NOMO-1 treated with dmso at 0.1 percent for 144 hours (cell line): Measurements from ENCODE around the gene NAA80.

Experiments
- DNase-seq: peaks from one replicate; lab custom pipeline; 2025; ENCODE audit not compliant: unreplicated experiment; lab: John Stamatoyannopoulos, UW

Gene NAA80

DNA sequence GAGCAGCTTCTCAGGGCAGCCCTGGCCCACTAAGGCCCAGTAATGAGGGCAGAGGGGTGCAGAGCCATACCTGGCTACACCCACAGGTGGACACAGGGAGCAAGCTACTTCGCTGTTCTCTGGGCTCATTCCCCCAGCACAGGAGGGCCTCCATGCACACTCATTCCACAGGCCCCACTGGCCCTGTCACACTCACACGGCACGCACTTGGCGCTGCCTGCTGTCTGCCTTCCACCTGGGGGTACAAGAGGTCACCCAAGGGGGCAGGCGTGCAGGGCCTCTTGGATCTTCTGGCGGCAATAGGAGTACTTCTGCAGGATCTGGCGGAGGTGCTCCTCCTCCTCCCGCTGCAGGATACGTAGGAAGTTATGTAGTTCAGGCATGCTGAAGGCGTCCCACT lies 31.1 kb upstream of the NAA80 start:
- DNase-seq: no peak

DNA sequence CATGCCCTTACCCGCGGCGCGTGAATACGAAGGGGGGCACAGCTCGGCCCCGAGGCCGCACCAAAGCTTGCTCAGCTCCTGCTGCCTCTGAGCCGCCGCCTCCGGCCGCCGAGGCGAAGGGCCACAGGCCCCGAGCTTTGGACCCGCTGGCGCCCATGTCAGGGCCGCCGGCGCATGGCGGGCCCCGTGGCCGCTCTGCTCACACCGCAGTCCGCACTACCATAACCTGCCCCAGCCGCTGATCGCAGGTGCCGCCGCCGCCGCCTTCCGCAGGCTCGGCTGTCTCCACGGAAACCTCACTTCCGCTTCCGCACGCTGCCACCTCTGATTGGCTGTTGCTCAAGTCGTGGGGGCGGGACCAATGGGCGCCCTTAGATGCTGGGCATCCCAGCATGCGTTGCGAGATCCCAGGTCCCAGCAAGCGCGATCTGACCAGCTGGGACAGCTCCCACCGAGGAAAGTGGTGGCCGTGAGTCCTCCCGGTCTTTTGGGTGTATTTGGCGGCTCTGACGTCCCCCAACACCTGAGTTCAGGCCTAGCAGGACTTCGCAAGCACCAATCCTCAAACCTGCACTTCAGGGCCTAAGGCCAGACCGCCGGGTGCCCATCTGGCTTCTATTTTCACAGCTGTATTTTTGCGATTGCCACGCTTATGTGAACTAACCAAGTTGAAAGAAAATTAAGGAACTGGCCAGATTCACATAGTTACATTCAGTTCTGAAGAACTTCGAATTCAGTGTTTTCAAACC lies 28.9 kb upstream of the NAA80 start, which contains the start of gene TUSC2:
TSS of gene TUSC2 (minus strand) at position 281 of the 749 bp plus-strand sequence. CDS start at position 157, 124 bp downstream.
- peak; percentile 92 for DNase-seq

DNA sequence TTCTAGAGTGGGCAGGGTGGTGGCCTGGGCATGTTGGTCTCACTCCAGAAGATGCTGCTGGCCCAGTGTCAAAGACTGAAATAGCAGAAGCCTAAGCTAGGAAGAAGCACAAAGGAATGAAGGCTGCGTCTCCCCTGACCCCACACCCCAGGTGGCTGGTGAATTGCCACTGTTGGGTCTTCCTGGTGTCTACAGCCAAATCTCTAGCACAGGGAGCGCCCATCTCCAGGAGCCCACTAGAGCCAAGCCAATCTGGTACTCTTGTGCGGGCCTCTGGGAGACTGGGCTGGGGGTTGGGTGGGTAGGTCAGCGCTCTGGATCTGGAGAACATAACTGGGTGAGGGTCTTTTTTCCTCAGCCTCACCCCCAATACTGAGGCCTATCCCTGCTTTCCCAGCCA lies 27.9 kb upstream of the NAA80 start:
- no peak for DNase-seq

DNA sequence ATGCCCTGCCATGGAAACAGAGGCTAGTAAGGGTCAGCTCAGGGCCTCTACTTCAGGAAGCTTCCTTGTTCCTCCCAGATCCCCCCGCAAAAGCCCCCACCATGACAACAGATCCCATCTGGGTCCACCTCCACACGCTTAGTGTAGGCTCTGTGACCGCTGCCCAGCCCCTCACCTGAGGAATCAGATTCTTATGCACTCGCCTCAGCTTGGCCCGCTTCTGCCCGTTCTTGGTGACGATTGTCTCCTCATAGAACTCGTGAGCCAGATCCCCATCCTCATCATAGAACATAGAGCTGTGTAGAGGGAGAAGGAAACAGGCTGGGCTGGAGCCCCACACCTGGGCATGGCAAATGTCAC lies 27.0 kb upstream of the NAA80 start:
- no peak for DNase-seq

DNA sequence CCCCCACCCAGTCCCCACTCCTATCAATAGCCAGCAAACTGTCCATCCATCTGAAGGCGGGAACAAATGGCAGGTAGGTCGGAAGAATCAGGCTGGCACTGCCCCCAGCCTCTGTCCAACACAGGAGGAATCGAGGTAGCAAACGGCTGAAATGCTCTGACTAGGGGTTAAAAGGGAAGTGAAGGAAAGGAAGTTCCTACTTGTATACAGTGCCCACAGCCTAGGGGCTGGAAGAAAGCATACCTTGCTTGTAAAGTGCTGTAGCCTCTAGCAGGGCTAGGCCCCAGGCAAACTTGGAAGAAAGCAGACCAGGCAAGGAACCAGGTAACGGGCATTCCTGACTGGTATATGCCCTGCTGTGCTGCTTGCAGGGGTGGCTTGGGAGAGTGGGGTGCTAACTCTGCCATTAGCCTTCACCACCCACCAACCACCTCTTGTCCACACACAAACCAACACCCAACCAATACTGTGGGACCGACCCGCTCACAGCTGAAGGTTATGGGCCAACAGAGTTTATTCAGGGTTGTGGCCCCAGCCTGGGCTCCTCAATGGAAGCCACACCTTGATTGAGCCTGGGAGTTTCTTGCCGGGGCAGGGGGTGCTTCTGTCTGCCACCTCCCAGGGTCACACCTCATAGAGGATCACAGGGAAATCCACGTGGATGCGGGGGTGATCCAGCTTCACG lies 26.4 kb upstream of the NAA80 start:
- DNase-seq: no peak

DNA sequence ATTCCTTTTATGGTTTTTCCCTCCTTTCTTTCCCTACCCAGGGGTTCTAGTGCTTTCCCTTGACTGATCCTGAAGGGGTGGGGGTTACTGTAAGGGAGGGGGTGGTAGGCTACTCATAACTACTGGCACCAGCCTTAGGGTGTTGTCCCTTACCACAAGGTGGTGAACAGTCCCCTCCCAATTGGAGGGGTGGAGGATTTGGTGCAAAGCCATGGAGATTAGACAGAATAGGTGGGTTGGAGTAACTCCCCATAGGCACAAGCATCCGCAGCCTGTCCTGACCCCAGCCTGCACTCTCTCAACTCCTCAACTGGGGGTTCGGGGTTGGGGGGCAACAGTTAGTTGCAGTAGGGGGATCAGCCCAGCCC lies 25.9 kb upstream of the NAA80 start:
- no peak for DNase-seq

DNA sequence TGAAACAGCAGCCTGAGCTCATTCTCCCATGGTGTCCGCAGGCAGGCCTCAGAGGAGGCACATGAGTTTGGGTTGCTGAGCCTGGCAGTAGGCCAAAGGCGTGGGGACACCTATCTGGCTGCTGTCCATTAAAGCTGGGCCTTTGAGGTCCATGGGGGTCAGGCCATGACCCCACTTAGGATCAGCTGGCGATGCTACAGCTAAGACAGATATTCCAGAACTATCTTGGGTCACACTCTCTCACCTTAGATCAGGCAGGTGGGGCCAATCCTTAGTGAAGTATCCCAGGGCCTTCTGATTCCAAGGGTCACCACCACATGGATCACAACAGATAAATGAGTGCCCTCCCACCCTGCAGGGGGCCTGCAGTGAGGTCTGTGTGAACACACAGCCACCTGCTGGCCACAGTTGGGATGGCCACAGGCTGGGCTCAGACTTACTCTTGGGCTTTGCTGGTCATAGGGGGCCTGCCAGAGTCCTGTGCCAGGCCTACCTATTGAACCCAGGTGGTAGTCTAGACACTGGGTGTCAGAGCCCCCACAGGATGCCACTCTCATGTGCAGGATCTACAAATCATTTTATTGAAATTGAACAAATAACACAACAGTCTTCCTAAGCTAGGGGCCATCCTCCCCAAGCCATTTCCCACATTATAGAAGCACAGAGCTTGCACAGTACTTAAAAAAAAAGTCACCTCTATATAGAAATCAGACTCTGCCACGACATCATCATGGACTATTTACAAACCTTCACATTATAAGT lies 25.3 kb upstream of the NAA80 start:
- DNase-seq: peak; percentile 46

DNA sequence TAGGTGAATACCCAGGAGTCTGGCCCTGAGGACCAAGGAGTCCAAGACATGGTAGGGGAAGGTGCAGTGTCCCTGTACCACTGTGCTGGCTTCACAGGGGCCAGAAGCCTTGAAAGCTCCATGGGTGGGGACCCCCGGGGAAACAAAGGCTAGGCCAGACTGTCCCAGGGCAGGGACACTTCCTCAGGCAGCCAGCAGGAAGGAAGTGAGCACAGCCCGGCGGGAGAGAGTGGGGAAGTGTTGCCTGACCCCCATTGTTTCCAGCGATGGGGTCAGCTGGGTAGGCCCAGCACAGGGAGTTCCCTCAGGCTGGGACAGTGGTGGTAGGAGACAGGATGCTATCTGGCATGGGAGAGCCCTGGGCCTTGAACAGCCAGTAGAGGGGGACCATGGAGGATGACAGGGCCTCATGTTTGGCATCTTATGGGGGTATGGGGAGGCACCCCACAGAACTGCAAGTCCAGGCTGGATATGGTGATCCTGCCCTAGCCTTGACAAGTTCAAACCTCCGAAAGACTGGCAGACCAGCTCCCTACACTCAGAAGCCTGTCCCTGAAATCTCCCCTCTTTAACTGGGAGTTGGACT lies 24.5 kb upstream of the NAA80 start:
- DNase-seq: no peak

GRCh38 chr3:50323092-50323600 lies 23.9 kb upstream of the NAA80 start:
- no peak for DNase-seq

DNA sequence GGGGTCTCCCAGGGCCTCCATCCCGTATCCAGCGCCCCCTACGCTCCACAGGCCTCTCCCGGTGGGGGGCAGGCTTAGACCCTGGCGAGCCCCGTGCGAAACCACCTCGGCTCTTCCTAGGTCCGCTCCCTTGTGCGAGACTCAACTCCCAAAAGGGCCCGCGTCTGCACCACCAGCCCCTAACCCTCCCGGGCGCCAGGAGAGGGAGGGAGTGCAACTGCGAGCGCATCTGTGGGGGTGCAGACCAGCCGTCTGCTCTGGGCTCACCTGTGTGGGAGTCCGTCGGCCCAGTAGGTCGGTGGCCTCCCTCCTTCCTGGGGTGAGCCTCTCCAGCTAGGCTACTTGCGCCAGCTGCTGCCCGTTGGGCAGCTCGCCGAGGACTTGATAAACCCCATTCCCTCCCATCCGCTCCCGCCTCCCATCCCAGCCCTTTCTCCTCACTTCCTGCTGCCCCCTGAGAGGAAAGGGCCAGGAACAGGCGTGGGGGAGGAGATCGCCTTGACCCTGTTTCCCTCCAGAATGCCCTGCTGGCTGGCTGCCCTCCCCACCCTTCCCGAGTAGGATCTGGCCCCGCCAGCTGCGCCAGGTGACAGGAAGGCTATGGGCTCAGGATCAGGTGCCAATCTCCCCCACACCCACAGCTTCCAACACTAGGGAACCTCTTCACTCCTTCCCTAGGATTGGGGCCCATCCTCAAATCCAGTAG lies 23.3 kb upstream of the NAA80 start, which contains the start of gene HYAL2:
TSS of gene HYAL2 (minus strand) at position 360 of the 706 bp plus-strand sequence. CDS start 2,256 bp downstream, outside the sequence.
- DNase-seq: no peak

- no peak for DNase-seq
Measured at GRCh38 chr3:50322115-50322385, 22.8 kb upstream of the NAA80 start.

GRCh38 chr3:50321336-50322114 lies 22.3 kb upstream of the NAA80 start:
- DNase-seq: peak; percentile 87

DNA sequence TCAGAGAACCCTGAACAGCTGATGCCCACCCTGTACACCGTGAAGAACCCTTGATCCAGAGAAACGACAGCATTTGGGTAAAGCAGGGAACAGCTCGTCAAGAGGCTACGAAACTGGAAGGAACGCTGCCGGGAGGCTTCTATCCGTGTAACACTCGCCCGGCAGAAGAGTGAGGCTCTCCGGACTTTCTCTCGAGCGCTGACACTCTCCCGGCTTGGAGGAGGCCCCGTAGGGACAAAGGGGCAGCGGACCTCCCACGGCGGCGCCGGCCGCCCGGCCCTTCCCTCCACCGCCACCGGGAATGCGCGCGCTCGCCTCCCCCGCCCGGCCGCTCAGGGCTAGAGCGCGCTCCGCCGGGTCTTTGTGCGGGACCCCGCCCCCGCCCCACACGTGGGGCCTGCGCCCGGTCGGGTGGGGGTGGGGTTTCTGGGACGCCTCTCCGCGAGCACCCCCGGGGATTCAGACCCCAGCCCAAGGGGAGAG lies 21.7 kb upstream of the NAA80 start:
- DNase-seq: no peak

- DNase-seq: no peak
Measured at GRCh38 chr3:50319894-50320625, 20.9 kb upstream of the NAA80 start.

GRCh38 chr3:50319181-50319893 lies 20.1 kb upstream of the NAA80 start:
- DNase-seq: no peak

- DNase-seq: no peak
Measured at GRCh38 chr3:50318615-50319014, 19.4 kb upstream of the NAA80 start.

- DNase-seq: no peak
Measured at GRCh38 chr3:50318163-50318562, 19.0 kb upstream of the NAA80 start.

- no peak for DNase-seq
Measured at GRCh38 chr3:50317300-50317699, 18.1 kb upstream of the NAA80 start.
